ENCODE data around the gene TAF6. TPM values are rescaled to one million over a fixed set of nuclear protein-coding genes. Genes with fewer than 3 reads are reported as not detected.
A peak's percentile ranks its signal among the peaks of the same experiment; 100 is the strongest.

The TAF6 gene
- total and polyA plus RNA-seq, 9 of the 15 experiments (the other 6 are each of a cell fraction or from before 2014, with no cell fraction given): 0.78 to 78.7 (median 21.3) TPM

DNA sequence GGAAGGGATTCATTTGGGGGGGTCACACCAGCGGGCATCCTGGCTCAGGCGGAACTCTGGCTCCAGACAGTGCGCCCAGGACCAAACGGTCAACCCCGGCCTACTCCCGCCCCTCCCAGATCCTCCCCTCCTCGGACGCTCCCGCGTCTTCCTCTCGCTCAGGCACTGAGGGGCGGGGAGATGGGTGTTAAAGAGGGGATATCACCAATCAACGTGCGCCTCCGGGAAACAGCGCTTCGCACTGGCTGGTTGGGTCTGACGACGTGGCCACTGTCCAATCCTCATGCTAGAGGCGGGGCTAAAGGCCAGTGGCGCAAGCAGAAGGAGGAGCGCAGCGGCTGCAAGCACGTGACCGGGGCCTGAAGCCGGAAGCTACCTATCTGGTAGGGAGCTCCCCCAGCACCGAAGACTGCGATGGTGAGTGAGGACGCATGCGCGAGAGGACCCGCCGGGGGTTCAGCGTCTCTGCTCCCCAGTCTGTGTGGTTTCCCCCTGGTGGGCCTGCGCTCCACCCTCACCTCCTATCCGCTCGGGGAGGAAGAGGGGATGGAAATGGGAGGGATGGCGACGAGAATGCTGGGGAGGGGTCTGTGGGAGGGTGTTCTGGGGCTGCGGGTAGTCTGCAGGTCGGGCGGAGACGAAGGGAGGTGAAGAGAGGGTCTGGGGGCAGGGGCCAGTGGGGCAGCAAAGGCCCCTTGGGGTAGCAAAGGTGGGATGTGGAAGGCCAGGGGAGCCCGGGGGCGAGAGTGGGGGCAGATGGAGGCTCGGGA lies 29.6 kb upstream of the TAF6 start, which contains the start of gene LAMTOR4 (continued):
- TF ChIP-seq RBM17 (IDR thresholded peaks at IDR 0.05; ENCODE audit: borderline replicate concordance, low read depth, low read length) (no peak), HOXB6 (CRISPR knock-in tag; IDR thresholded peaks at IDR 0.05; ENCODE audit: borderline replicate concordance) (no peak), FOS (IDR thresholded peaks at IDR 0.05; ENCODE audit: extremely low read depth, insufficient read length) (peak; percentile 99), ZNF436 (CRISPR knock-in tag; IDR thresholded peaks at IDR 0.05) (no peak), BCOR (IDR thresholded peaks at IDR 0.05) (peak; percentile 26; the same call in 1 of the 2 replicates), ELF4 (CRISPR knock-in tag; IDR thresholded peaks at IDR 0.05) (peak; percentile 77), WHSC1 (IDR thresholded peaks at IDR 0.05; ENCODE audit: low read length) (no peak), ZBTB17 (CRISPR knock-in tag; IDR thresholded peaks at IDR 0.05) (0 out of 2 replicates have a peak, but pooled peaks have one; percentile 22), TCFL5 (CRISPR knock-in tag; conservative IDR thresholded peaks at IDR 0.05) (no peak), PRPF4 (IDR thresholded peaks at IDR 0.05; ENCODE audit: insufficient read depth, low read depth, low read length, poor library complexity, severe bottlenecking) (no peak), MIER1 (IDR thresholded peaks at IDR 0.05; ENCODE audit: low read depth) (peak; percentile 58; the same call in 1 of the 2 replicates), FIP1L1 (IDR thresholded peaks at IDR 0.05; ENCODE audit: low read depth, low read length, poor library complexity, severe bottlenecking) (peak; percentile 24), ZNF77 (CRISPR knock-in tag; IDR thresholded peaks at IDR 0.05) (no peak), SNAPC5 (CRISPR knock-in tag; IDR thresholded peaks at IDR 0.05) (no peak), NFATC3 (IDR thresholded peaks at IDR 0.05) (no peak), POLR3G (IDR thresholded peaks at IDR 0.05; ENCODE audit: extremely low read depth, insufficient read length, insufficient replicate concordance) (no peak), ZNF764 (CRISPR knock-in tag; IDR thresholded peaks at IDR 0.05; ENCODE audit: low read depth) (no peak), ZNF584 (CRISPR knock-in tag; IDR thresholded peaks at IDR 0.05; ENCODE audit: low read depth) (no peak), PHB2 (IDR thresholded peaks at IDR 0.05; ENCODE audit: low read depth) (peak; percentile 53; the same call in 1 of the 2 replicates), COPS2 (conservative IDR thresholded peaks at IDR 0.05) (no peak), FOXM1 (IDR thresholded peaks at IDR 0.05; ENCODE audit: low read depth) (0 out of 2 replicates have a peak, but pooled peaks have one; percentile 28), FOXM1 (CRISPR knock-in tag; IDR thresholded peaks at IDR 0.05; ENCODE audit: low read depth) (no peak), ZNF184 (CRISPR knock-in tag; IDR thresholded peaks at IDR 0.05) (no peak), ZNF57 (CRISPR knock-in tag; IDR thresholded peaks at IDR 0.05) (no peak), OTX1 (CRISPR knock-in tag; IDR thresholded peaks at IDR 0.05) (peak; percentile 96), TCF7L2 (IDR thresholded peaks at IDR 0.05; ENCODE audit: low read depth, low read length) (0 out of 2 replicates have a peak, but pooled peaks have one; percentile 29), PATZ1 (CRISPR knock-in tag; IDR thresholded peaks at IDR 0.05; ENCODE audit: borderline replicate concordance) (no peak), POLR2G (IDR thresholded peaks at IDR 0.05; ENCODE audit: low read depth, low read length) (peak; percentile 89), TAF7 (tag; IDR thresholded peaks at IDR 0.05) (peak; percentile 80; the same call in 1 of the 2 replicates), FOXA3 (CRISPR knock-in tag; conservative IDR thresholded peaks at IDR 0.05 in 1 of 2, IDR thresholded peaks at IDR 0.05 in 1 of 2) (no peak)

Measured in K562 (cell line).